SU-DHL-6 (cell line): Measurements from ENCODE around the gene POLR3G.
A peak's percentile ranks its signal among the peaks of the same experiment; 100 is the strongest.

Experiments
- H2AFZ ChIP-seq: fragments of 200-600 bp; sonication (generic); 2 replicates; pipeline ENCODE4 v1.6.1; 2014; ENCODE audit warnings: low read depth, mild to moderate bottlenecking, moderate library complexity, mixed read lengths, antibody characterized with exemption, low read length; ENCODE audit not compliant: severe bottlenecking
- H3F3A ChIP-seq: fragments of 200-600 bp; shearing (Covaris generic); 2 replicates; pipeline ENCODE4 v1.6.0; 2016; ENCODE audit warnings: antibody characterized with exemption, mild to moderate bottlenecking; ENCODE audit not compliant: insufficient read depth
- H3K27ac ChIP-seq: fragments of 200-600 bp; sonication (generic); 2 replicates; pipeline ENCODE4 v1.5.1; 2016; ENCODE audit warnings: low read depth, mild to moderate bottlenecking, low read length, moderate library complexity, mixed read lengths
- H3K27me3 ChIP-seq: fragments of 200-600 bp; sonication (generic), shearing (Covaris generic); 2 replicates; pipeline ENCODE4 v1.6.0; 2014; ENCODE audit warnings: mild to moderate bottlenecking, low read length
- H3K36me3 ChIP-seq: fragments of 200-600 bp; sonication (generic); 2 replicates; pipeline ENCODE4 v1.6.1; 2014; ENCODE audit warnings: mild to moderate bottlenecking, low read length, mixed read lengths
- H3K4me2 ChIP-seq: fragments of 300-600, 200-600 bp; shearing (Covaris generic), sonication (generic); 2 replicates; pipeline ENCODE4 v1.6.0; 2014; ENCODE audit warnings: low read length, low read depth, mild to moderate bottlenecking; ENCODE audit not compliant: poor library complexity, severe bottlenecking
- H3K4me3 ChIP-seq: fragments of 200-600 bp; sonication (generic); 2 replicates; pipeline ENCODE4 v1.5.1; 2014; ENCODE audit warnings: antibody characterized with exemption, low read length, mild to moderate bottlenecking, mixed read lengths; ENCODE audit not compliant: insufficient read depth, poor library complexity, severe bottlenecking
- H3K79me2 ChIP-seq: fragments of 200-600 bp; sonication (generic); 2 replicates; pipeline ENCODE4 v1.6.1; 2014; ENCODE audit warnings: mild to moderate bottlenecking, low read length, moderate library complexity; ENCODE audit not compliant: insufficient read depth
- H3K9ac ChIP-seq: fragments of 200-600 bp; sonication (generic); 2 replicates; pipeline ENCODE4 v1.7.0; 2014; ENCODE audit warnings: mild to moderate bottlenecking, low read length
- H3K9me2 ChIP-seq: fragments of 200-600 bp; sonication (generic); replicated peaks from 2 replicates; pipeline ENCODE4 v1.6.1; 2014; ENCODE audit warnings: low read length; ENCODE audit not compliant: insufficient read depth
- H3K9me3 ChIP-seq: fragments of 200-600 bp; sonication (generic); 2 replicates; pipeline ENCODE4 v1.6.1; 2014; ENCODE audit warnings: low read length, mixed read lengths; ENCODE audit not compliant: insufficient read depth
- H4K20me1 ChIP-seq: fragments of 200-600 bp; sonication (generic); 2 replicates; pipeline ENCODE4 v1.6.1; 2014; ENCODE audit warnings: low read depth, mild to moderate bottlenecking, antibody characterized with exemption, low read length, moderate library complexity, mixed read lengths
- CTCF ChIP-seq: fragments of 200-600 bp; sonication (generic); IDR thresholded peaks from one replicate; pipeline ENCODE4 v1.5.1; 2017; ENCODE audit warnings: antibody characterized with exemption, mild to moderate bottlenecking, low read length, moderate library complexity; ENCODE audit not compliant: insufficient read depth, poor library complexity, severe bottlenecking
- EZH2phosphoT487 ChIP-seq: fragments of 200-600 bp; sonication (generic), shearing (Covaris generic); conservative IDR thresholded peaks from 2 replicates; pipeline ENCODE4 v1.6.1; 2018; ENCODE audit warnings: mild to moderate bottlenecking, antibody characterized with exemption, low read length, moderate library complexity, mixed read lengths

The POLR3G gene

DNA sequence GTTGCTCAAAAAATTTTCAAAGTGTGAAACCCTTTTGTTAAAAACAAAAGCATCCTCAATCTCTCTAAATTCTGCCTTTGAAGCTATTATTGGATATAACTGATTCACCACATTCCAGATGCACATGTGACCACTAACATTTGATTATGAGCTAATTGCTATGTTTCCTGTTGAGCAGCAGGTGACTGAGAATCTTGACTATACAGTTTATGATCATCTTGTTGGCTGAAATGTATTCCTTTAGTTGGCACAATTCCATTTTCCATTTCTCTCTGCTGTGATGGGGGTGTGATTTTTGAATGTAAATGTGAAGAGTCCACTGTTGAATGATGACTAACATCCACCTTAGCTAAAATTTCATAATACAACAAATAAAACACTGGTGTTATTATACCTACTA lies 44.0 kb downstream of the POLR3G start:
- H3K4me3 ChIP-seq = no peak overlapping the region
- H4K20me1 ChIP-seq = no peaks in the 10 kb centered on the region
- TF ChIP-seq CTCF (no peak), EZH2phosphoT487 (no peak)
- no peak overlapping the region for H3K27ac ChIP-seq
- no peaks in the 10 kb centered on the region for H3K27me3 ChIP-seq
- no peaks in the 10 kb centered on the region for H3K9me3 ChIP-seq
- no peak overlapping the region for H3K4me2 ChIP-seq
- H3K36me3 ChIP-seq = peaks cover 33% of the 10 kb centered on the region
- no peaks in the 10 kb centered on the region for H3K9me2 ChIP-seq
- no peak overlapping the region for H2AFZ ChIP-seq
- H3K79me2 ChIP-seq = no peaks in the 10 kb centered on the region
- no peak overlapping the region for H3K9ac ChIP-seq
- H3F3A ChIP-seq = peaks cover 15% of the 10 kb centered on the region; the same call in 1 of the 2 replicates

DNA sequence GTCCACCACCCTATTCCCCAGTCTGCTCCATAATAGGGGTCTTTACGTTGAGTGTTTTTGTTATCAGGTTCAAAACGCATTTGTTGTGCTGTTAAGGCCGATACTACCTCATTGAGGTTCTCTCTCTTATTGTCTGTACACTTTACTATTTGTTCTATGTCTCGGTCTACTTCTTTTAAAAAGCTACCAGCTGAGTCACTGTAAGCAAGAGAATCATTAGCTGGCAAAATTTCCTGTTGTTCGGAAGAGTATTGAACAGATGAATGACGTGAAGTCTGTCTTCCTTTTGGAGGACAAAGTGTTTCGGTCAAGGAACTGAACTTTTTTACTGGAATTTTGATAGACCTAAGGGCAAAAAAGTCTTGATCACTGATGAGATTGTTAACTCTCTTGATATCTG lies 44.4 kb downstream of the POLR3G start:
- H3K27ac ChIP-seq = no peak overlapping the region
- H3K36me3 ChIP-seq = peaks cover 38% of the 10 kb centered on the region
- H3K9me2 ChIP-seq = no peaks in the 10 kb centered on the region
- H3F3A ChIP-seq = peaks cover 15% of the 10 kb centered on the region; the same call in 1 of the 2 replicates
- no peaks in the 10 kb centered on the region for H3K27me3 ChIP-seq
- no peaks in the 10 kb centered on the region for H3K79me2 ChIP-seq
- no peaks in the 10 kb centered on the region for H3K9me3 ChIP-seq
- TF ChIP-seq CTCF (no peak), EZH2phosphoT487 (no peak)
- no peak overlapping the region for H3K4me3 ChIP-seq
- H4K20me1 ChIP-seq = no peaks in the 10 kb centered on the region
- no peak overlapping the region for H3K9ac ChIP-seq
- H2AFZ ChIP-seq = no peak overlapping the region
- no peak overlapping the region for H3K4me2 ChIP-seq

DNA sequence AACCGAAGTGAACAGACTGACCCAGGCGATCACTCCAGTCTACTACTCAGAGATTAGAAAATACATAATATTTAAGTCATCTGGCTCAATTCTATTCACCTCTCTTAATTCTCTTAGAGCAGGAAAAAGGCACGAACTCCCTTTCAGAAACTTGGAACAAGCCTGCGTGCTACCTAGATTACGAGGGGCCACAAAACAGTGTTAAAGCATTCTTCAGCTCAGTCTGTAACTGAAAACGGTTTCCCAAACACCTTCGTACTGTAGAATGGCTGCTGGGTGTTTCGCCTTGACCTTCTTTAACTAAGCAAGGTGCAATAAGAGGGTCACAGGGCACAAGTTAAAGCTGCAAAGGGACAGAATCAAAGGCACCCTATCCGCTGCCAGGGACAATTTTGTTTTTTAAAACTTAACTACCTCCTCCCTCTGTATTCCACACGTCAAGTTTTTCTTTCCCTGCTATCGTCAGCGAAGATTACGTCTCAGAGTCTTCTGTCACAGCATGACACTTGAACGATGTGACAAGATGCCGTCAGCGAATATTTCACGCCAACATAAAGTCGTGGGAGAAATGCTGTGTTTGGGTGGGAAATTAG lies 54.0 kb downstream of the POLR3G start:
- peak overlapping the region; percentile 90 for H3K9ac ChIP-seq
- no peaks in the 10 kb centered on the region for H3K9me2 ChIP-seq
- H2AFZ ChIP-seq = peak overlapping the region; percentile 83
- H3K4me3 ChIP-seq = peak overlapping the region; percentile 88
- TF ChIP-seq EZH2phosphoT487 (no peak), CTCF (no peak)
- H3K27ac ChIP-seq = peak overlapping the region; percentile 41
- H3K9me3 ChIP-seq = no peaks in the 10 kb centered on the region
- H4K20me1 ChIP-seq = no peaks in the 10 kb centered on the region
- H3K36me3 ChIP-seq = peaks cover 7% of the 10 kb centered on the region; the same call in 1 of the 2 replicates
- peaks cover 35% of the 10 kb centered on the region for H3K79me2 ChIP-seq
- H3K4me2 ChIP-seq = peak overlapping the region; percentile 96
- H3F3A ChIP-seq = no peaks in the 10 kb centered on the region
- H3K27me3 ChIP-seq = no peaks in the 10 kb centered on the region
